SK-N-SH (cell line): ENCODE measurements around the gene CNTNAP5. TPM values are rescaled to one million over a fixed set of nuclear protein-coding genes. Genes with fewer than 3 reads are reported as not detected.

ENCODE experiments used
- CTCF ChIA-PET: fragments of 300-600, 350-600 bp; formaldehyde crosslinking; extraction: SDS; loops from one replicate; lab custom pipeline; 2021; lab: Yijun Ruan, JAX
- POLR2A ChIA-PET: fragments of 350-600 bp; sonication (Branson Sonifier 250); formaldehyde crosslinking; extraction: SDS; loops from one replicate; lab custom pipeline; 2020; ENCODE audit warnings: antibody characterized with exemption, inconsistent platforms; lab: Yijun Ruan, JAX
- DNase-seq: peaks from one replicate; pipeline ENCODE4 v3.0.0; 2012
- H2AFZ ChIP-seq: fragments of 200-600 bp; sonication (generic); 2 replicates; pipeline ENCODE4 v1.8.1; 2016; ENCODE audit warnings: antibody characterized with exemption, mild to moderate bottlenecking, low read depth
- H3F3A ChIP-seq: fragments of 200-600 bp; sonication (generic); replicated peaks from 2 replicates; pipeline ENCODE3; 2016; ENCODE audit warnings: antibody characterized with exemption, mild to moderate bottlenecking; ENCODE audit not compliant: insufficient read depth
- H3K27ac ChIP-seq, 2 experiments: fragments of 200-500 bp in 1 of 2; fragments of 200-600 bp in 1 of 2; sonication (Bioruptor generic) in 1 of 2; sonication (generic), shearing (Covaris generic) in 1 of 2; 2 replicates each; pipeline versions ENCODE4 v1.5.1 to v1.6.1; 2014 to 2016; ENCODE audit warnings: low read depth in 2 of 2, inconsistent platforms in 1 of 2, low read length in 1 of 2, mild to moderate bottlenecking in 1 of 2, mixed read lengths in 1 of 2
- H3K27me3 ChIP-seq: fragments of 200-600 bp; sonication (generic), shearing (Covaris generic); 2 replicates; pipeline ENCODE4 v1.6.1; 2016; ENCODE audit warnings: mixed run types; ENCODE audit not compliant: insufficient read depth
- H3K36me3 ChIP-seq, 2 experiments: fragments of 200-500 bp in 1 of 2; fragments of 200-600 bp in 1 of 2; sonication (Bioruptor generic) in 1 of 2; sonication (generic) in 1 of 2; replicated peaks in 1 of 2; 2 replicates each; pipeline versions ENCODE3 to v1.5.1; 2014 to 2016; ENCODE audit warnings: low read length in 1 of 2, mild to moderate bottlenecking in 1 of 2; ENCODE audit not compliant: insufficient read depth in 2 of 2, control insufficient read depth in 1 of 2
- H3K4me1 ChIP-seq, 2 experiments: fragments of 200-500 bp in 1 of 2; fragments of 200-600 bp in 1 of 2; sonication (Bioruptor generic) in 1 of 2; sonication (generic), shearing (Covaris generic) in 1 of 2; 2 replicates each; pipeline versions ENCODE4 v1.5.1 to v1.6.1; 2014 to 2016; ENCODE audit warnings: low read depth in 1 of 2, low read length in 1 of 2, mixed run types in 1 of 2; ENCODE audit not compliant: insufficient read depth in 2 of 2, control insufficient read depth in 1 of 2
- H3K4me2 ChIP-seq: fragments of 200-600 bp; sonication (generic), shearing (Covaris generic); 2 replicates; pipeline ENCODE4 v1.6.1; 2017; ENCODE audit warnings: mixed run types
- H3K4me3 ChIP-seq, 2 experiments: fragments of 200-500 bp in 1 of 2; fragments of 200-600 bp in 1 of 2; sonication (Bioruptor generic) in 1 of 2; sonication (generic), shearing (Covaris generic) in 1 of 2; 2 replicates each; pipeline versions ENCODE4 v1.5.1 to v1.8.1; 2014 to 2016; ENCODE audit warnings: low read depth in 2 of 2, inconsistent platforms in 1 of 2, low read length in 1 of 2, mild to moderate bottlenecking in 1 of 2, mixed read lengths in 1 of 2, moderate library complexity in 1 of 2
- H3K79me2 ChIP-seq: fragments of 200-600 bp; sonication (generic); 2 replicates; pipeline ENCODE4 v1.8.1; 2017; ENCODE audit warnings: mild to moderate bottlenecking; ENCODE audit not compliant: insufficient read depth
- H3K9ac ChIP-seq: fragments of 200-600 bp; sonication (generic); 2 replicates; pipeline ENCODE4 v1.6.1; 2017; ENCODE audit warnings: mixed run types
- H3K9me2 ChIP-seq: fragments of 200-600 bp; sonication (generic); 2 replicates; pipeline ENCODE4 v1.6.1; 2017; ENCODE audit warnings: mixed run types
- H3K9me3 ChIP-seq: fragments of 200-600 bp; sonication (generic); 2 replicates; pipeline ENCODE4 v1.6.1; 2017; ENCODE audit warnings: mixed run types, mild to moderate bottlenecking, moderate library complexity
- H4K20me1 ChIP-seq: fragments of 200-600 bp; sonication (generic); 2 replicates; pipeline ENCODE4 v1.6.1; 2017; ENCODE audit warnings: mild to moderate bottlenecking, mixed run types; ENCODE audit not compliant: insufficient read depth
- CTCF ChIP-seq: fragments of 200-600 bp; sonication (generic); IDR thresholded peaks from 2 replicates; pipeline ENCODE4 v1.6.1; 2017; ENCODE audit warnings: antibody characterized with exemption, mild to moderate bottlenecking, moderate library complexity
- GABPA ChIP-seq: IDR thresholded peaks from 2 replicates; pipeline ENCODE4 v1.4.0; 2012; ENCODE audit warnings: low read depth, mild to moderate bottlenecking
- GATA2 ChIP-seq: sonication (generic); formaldehyde crosslinking; IDR thresholded peaks from 2 replicates; pipeline ENCODE4 v1.5.0; 2020; ENCODE audit warnings: mild to moderate bottlenecking, missing genetic modification reagents
- JUND ChIP-seq: IDR thresholded peaks from 2 replicates; pipeline ENCODE4 v1.4.0; 2012
- RCOR1 ChIP-seq: fragments of 150-350 bp; IDR thresholded peaks from 2 replicates; pipeline ENCODE4 v1.6.1; 2017; ENCODE audit warnings: antibody characterized with exemption, low read length
- SMC3 ChIP-seq: IDR thresholded peaks from 2 replicates; pipeline ENCODE4 v1.6.1; 2012; ENCODE audit warnings: low read depth, low read length, improper control_type of control experiment
- TEAD4 ChIP-seq: IDR thresholded peaks from 2 replicates; pipeline ENCODE4 v1.4.0; 2012; ENCODE audit warnings: mild to moderate bottlenecking, borderline replicate concordance; ENCODE audit not compliant: insufficient read depth
- USF1 ChIP-seq: IDR thresholded peaks from 2 replicates; pipeline ENCODE4 v1.4.0; 2012; ENCODE audit warnings: low read depth, borderline replicate concordance
- USF2 ChIP-seq: fragments of 150-350 bp; IDR thresholded peaks from 2 replicates; pipeline ENCODE4 v1.6.1; 2017; ENCODE audit warnings: antibody characterized with exemption, low read length, low read depth, borderline replicate concordance
- YY1 ChIP-seq: IDR thresholded peaks from 2 replicates; pipeline ENCODE4 v1.4.0; 2012; ENCODE audit warnings: low read depth, mild to moderate bottlenecking
- WGBS: methylation state at CpG from one replicate; pipeline ENCODE4 v1.1.6; 2017; ENCODE audit warnings: low lambda C conversion rate; 5-methylcytosine and 5-hydroxymethylcytosine counted together
- polyA plus RNA-seq, 3 experiments: library from polyadenylated mRNA; depleted of rRNA; stranded (reverse); fragments of >200 nt; gene quantifications; 2 replicates each; pipeline ENCODE4 v1.2.3, GENCODE V29; 2012

CNTNAP5 gene
- polyA plus RNA-seq, 1 of the 3 experiments (the other 2 are of a cell fraction), result 0.08 TPM

- TF ChIP-seq YY1, result no peak
- TF ChIP-seq SMC3, result no peak
- Histone ChIP-seq H3K9me3 (no peaks in the 10 kb centered on the region; the same call in 1 of the 2 replicates), H3K4me3 (no peak overlapping the region), H3K9me2 (no peaks in the 10 kb centered on the region), H3K27me3 (no peaks in the 10 kb centered on the region), H3F3A (no peaks in the 10 kb centered on the region), H3K27ac (no peak overlapping the region), H2AFZ (no peak overlapping the region), H3K4me2 (no peak overlapping the region), H3K36me3 (no peaks in the 10 kb centered on the region), H4K20me1 (no peaks in the 10 kb centered on the region), H3K79me2 (no peaks in the 10 kb centered on the region), H3K4me1 (no peaks in the 10 kb centered on the region; a peak in 1 of 4 replicates), H3K9ac (no peak overlapping the region)
- no peak for DNase-seq
- WGBS, result 20% methylated on average over 2 of the region's 2 CpGs
- ChIA-PET POLR2A (no interaction called here), CTCF (interaction anchor here (1.0 kb wide), 1 partner anchor 8 kb away, joined by 3 read pairs; no protein-coding TSS in a partner anchor)
These were observed 9.2 kb downstream of the CNTNAP5 start for GRCh38 chr2:124034265-124034664.

- Histone ChIP-seq H2AFZ (no peak overlapping the region), H3K36me3 (no peaks in the 10 kb centered on the region), H3K4me3 (no peak overlapping the region), H3K9me3 (no peaks in the 10 kb centered on the region; the same call in 1 of the 2 replicates), H3K4me2 (no peak overlapping the region)
- DNase-seq, result no peak
- TF ChIP-seq USF2 (no peak), CTCF (no peak), USF1 (no peak), SMC3 (no peak)
- TF ChIP-seq, all 33 proteins: peak for 0
- Histone ChIP-seq H3K9ac (no peak overlapping the region), H3K79me2 (no peaks in the 10 kb centered on the region), H3K27me3 (no peaks in the 10 kb centered on the region), H4K20me1 (no peaks in the 10 kb centered on the region), H3K27ac (no peak overlapping the region), H3F3A (no peaks in the 10 kb centered on the region), H3K9me2 (no peaks in the 10 kb centered on the region), H3K4me1 (no peaks in the 10 kb centered on the region; a peak in 1 of 4 replicates)
- 21% methylated on average over 1 of the region's 1 CpG for WGBS
- POLR2A ChIA-PET, result no interaction called here
- CTCF ChIA-PET, result interaction anchor here (1.0 kb wide), 1 partner anchor 9 kb away, joined by 3 read pairs; no protein-coding TSS in a partner anchor
These were observed 9.9 kb downstream of the CNTNAP5 start for GRCh38 chr2:124035001-124035400.

- CTCF ChIA-PET, result no interaction called here
- no peaks in the 10 kb centered on the region for H3K27me3 ChIP-seq
- TF ChIP-seq RCOR1 (no peak), JUND (no peak), TEAD4 (no peak), GABPA (no peak), SMC3 (no peak), GATA2 (CRISPR knock-in tag) (no peak)
- TF ChIP-seq, all 33 proteins: peak for 0
- Histone ChIP-seq H3K9me3 (no peaks in the 10 kb centered on the region; the same call in 1 of the 2 replicates), H3K36me3 (no peaks in the 10 kb centered on the region), H3K4me3 (no peak overlapping the region), H3K4me2 (no peak overlapping the region), H3F3A (no peaks in the 10 kb centered on the region), H3K4me1 (no peaks in the 10 kb centered on the region; a peak in 1 of 4 replicates), H2AFZ (no peak overlapping the region), H3K79me2 (no peaks in the 10 kb centered on the region), H3K9me2 (0 out of 2 replicates have a peak, but pooled peaks cover 3% of the 10 kb centered on the region), H4K20me1 (no peaks in the 10 kb centered on the region), H3K9ac (no peak overlapping the region), H3K27ac (no peak overlapping the region)
- WGBS, result 23% methylated on average over 2 of the region's 2 CpGs
- POLR2A ChIA-PET, result no interaction called here
- DNase-seq, result no peak
These were observed 13.9 kb downstream of the CNTNAP5 start for GRCh38 chr2:124039032-124039431.
